Small intestine (tissue), 7 donors: Measurements from ENCODE around the gene MAZ. TPM values are rescaled to one million over a fixed set of nuclear protein-coding genes. Genes with fewer than 3 reads are reported as not detected.
"Not testable (repeated sequence)": the region's sequence is repeated elsewhere in the genome, so short reads cannot be mapped to it uniquely, and the experiment has no call there.

Experiments used
- DNase-seq, 2 donors: peaks; one replicate each; pipeline versions ENCODE4 v3.0.0 to v3.0.0-alpha.2; 2013
- FAIRE-seq: peaks from 2 replicates; lab custom pipeline; 2012; peaks lifted over from hg19 to GRCh38; lab: Jason Lieb, UNC
- H3K27ac ChIP-seq, 3 donors: one replicate each; pipeline ENCODE4 v1.5.1; 2013; ENCODE audit warnings: low read length in 2 of 3, mild to moderate bottlenecking in 2 of 3, control low read depth in 1 of 3, inconsistent platforms in 1 of 3, low read depth in 1 of 3, moderate library complexity in 1 of 3
- H3K27me3 ChIP-seq, 3 donors: one replicate each; pipeline ENCODE4 v1.6.1; 2013; ENCODE audit warnings: low read length in 3 of 3, inconsistent platforms in 1 of 3; ENCODE audit not compliant: control insufficient read depth in 3 of 3, insufficient read depth in 3 of 3
- H3K36me3 ChIP-seq, 3 donors: one replicate each; pipeline ENCODE4 v1.6.1; 2013; ENCODE audit warnings: low read length in 3 of 3, inconsistent platforms in 1 of 3, low read depth in 1 of 3, mild to moderate bottlenecking in 1 of 3, moderate library complexity in 1 of 3; ENCODE audit not compliant: control insufficient read depth in 3 of 3, insufficient read depth in 2 of 3
- H3K4me1 ChIP-seq, 3 donors: one replicate each; pipeline ENCODE4 v1.6.1; 2013; ENCODE audit warnings: low read length in 2 of 3, inconsistent platforms in 1 of 3, low read depth in 1 of 3, mild to moderate bottlenecking in 1 of 3, moderate library complexity in 1 of 3; ENCODE audit not compliant: control insufficient read depth in 3 of 3, insufficient read depth in 2 of 3
- H3K4me3 ChIP-seq, 3 donors: one replicate each; pipeline ENCODE4 v1.5.1; 2013; ENCODE audit warnings: low read length in 3 of 3, control low read depth in 1 of 3, inconsistent platforms in 1 of 3, low read depth in 1 of 3, mild to moderate bottlenecking in 1 of 3, moderate library complexity in 1 of 3
- H3K9me3 ChIP-seq, 2 donors: one replicate each; pipeline ENCODE4 v1.6.1; 2013; ENCODE audit warnings: low read depth in 1 of 2, low read length in 1 of 2; ENCODE audit not compliant: control insufficient read depth in 2 of 2, insufficient read depth in 1 of 2
- WGBS, 3 donors: extraction: QIAGEN DNeasy Blood & Tissue Kit; methylation state at CpG; one replicate each; pipeline ENCODE4 v1.1.7; 2013; 5-methylcytosine and 5-hydroxymethylcytosine counted together
- polyA plus RNA-seq, 4 donors: library from polyadenylated mRNA; stranded (reverse) in 3 of 4; unstranded in 1 of 4; fragments of 200-250 nt in 3 of 4; fragments of 120-200 nt in 1 of 4; gene quantifications; one replicate each; pipeline versions ENCODE4 v1.2.1 to v1.2.3, GENCODE V29; 2013
- donor health status: healthy with polysubstance abuse.
- donor health status: control.
- donor health status: control.
- donor health status: Bipolar disorder and iron deficiency.
- donor health status: healthy.

MAZ gene
- polyA plus RNA-seq, 4 donors: 91.9 to 269 (median 170) TPM

GRCh38 chr16:29775742-29776408 is 30.5 kb upstream of the MAZ start:
- Histone ChIP-seq H3K27ac (no peak overlapping the region), H3K4me1 (no peaks in the 10 kb centered on the region), H3K9me3 (no peaks in the 10 kb centered on the region), H3K27me3 (no peaks in the 10 kb centered on the region), H3K4me3 (no peak overlapping the region), H3K36me3 (peaks cover 0 to 8% (median 0%) of the 10 kb centered on the region in 3 donors)
- 53 to 72% (median 60%) methylated on average over 4 of the region's 4 CpGs for WGBS, 3 donors
- no peak for FAIRE-seq
- peak; percentile 39 to 69 for DNase-seq

GRCh38 chr16:29777576-29778350 is 28.6 kb upstream of the MAZ start, which contains the start of gene ZG16:
Gene ZG16 (plus strand): TSS chr16:29778256. CDS start chr16:29779267, 1,011 bp downstream.
- peak in 1 of 2 donors; percentile 59 for DNase-seq
- FAIRE-seq: no peak
- no peaks in the 10 kb centered on the region for H3K9me3 ChIP-seq
- no peak within 1 kb of the TSS for H3K27ac ChIP-seq
- H3K4me1 ChIP-seq: no peaks in the 10 kb centered on the region
- peaks cover 0 to 8% (median 0%) of the 10 kb centered on the region in 3 donors for H3K36me3 ChIP-seq
- 72 to 82% (median 77%) methylated on average over 10 of the region's 10 CpGs for WGBS, 3 donors
- H3K4me3 ChIP-seq: no peak within 1 kb of the TSS
- H3K27me3 ChIP-seq: no peaks in the 10 kb centered on the region

DNA sequence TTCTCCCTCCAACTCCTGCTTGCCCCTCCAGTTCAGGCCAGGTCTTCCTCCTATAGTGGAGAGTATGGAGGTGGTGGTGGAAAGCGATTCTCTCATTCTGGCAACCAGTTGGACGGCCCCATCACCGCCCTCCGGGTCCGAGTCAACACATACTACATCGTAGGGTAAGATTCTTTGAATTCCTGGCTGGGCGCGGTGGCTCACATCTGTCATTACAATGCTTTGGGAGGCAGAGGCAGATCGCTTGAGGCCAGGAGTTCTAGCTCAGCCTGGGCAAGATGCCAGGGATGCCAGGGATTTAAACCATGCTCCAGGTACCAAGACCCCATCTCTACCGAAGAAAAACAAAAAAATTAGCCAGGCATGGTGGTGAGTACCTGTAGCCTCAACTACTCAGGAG is 26.9 kb upstream of the MAZ start:
- peaks cover 0 to 7% of the 10 kb centered on the region in 2 donors for H3K9me3 ChIP-seq
- H3K4me3 ChIP-seq: peak overlapping the region in 1 of 3 donors; percentile 8
- DNase-seq (no peak), FAIRE-seq (no peak)
- WGBS, 3 donors: 77 to 79% (median 77%) methylated on average over 10 of the region's 10 CpGs
- peaks cover 0 to 8% (median 0%) of the 10 kb centered on the region in 3 donors for H3K36me3 ChIP-seq
- H3K27ac ChIP-seq: no peak overlapping the region
- no peaks in the 10 kb centered on the region for H3K27me3 ChIP-seq
- H3K4me1 ChIP-seq: no peaks in the 10 kb centered on the region

- 71 to 77% (median 75%) methylated on average over 13 of the region's 13 CpGs for WGBS, 3 donors
- H3K4me3 ChIP-seq, FAIRE-seq, H3K27ac ChIP-seq, H3K27me3 ChIP-seq, H3K4me1 ChIP-seq, H3K9me3 ChIP-seq, H3K36me3 ChIP-seq: not testable (repeated sequence)
- DNase-seq: peak in 1 of 2 donors; percentile 41
These were observed 23.0 kb upstream of the MAZ start for GRCh38 chr16:29783094-29783953.

DNA sequence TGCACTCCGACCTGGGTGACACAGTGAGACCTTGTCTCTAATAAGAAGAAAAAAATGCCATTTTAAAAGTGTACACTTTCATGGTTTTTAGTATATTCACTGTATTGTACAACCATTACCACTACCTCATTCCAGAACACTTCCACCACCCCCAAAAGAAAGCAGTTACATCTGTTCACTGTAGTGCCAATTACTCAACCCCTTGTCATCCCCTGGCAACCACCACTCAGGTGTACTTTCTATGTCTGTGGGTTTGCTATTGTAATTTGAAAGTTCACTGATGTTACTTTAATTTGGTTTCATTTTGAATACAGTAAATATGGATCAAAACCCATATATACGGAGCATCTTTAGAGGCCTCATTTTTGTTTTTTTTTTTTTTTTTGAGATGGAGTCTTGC is 22.2 kb upstream of the MAZ start:
- FAIRE-seq: no peak
- DNase-seq: no peak
- Histone ChIP-seq H3K9me3 (peaks cover 0 to 7% of the 10 kb centered on the region in 2 donors), H3K27ac (no peak overlapping the region), H3K27me3 (no peaks in the 10 kb centered on the region), H3K4me1 (no peaks in the 10 kb centered on the region), H3K4me3 (no peak overlapping the region), H3K36me3 (peaks cover 0 to 6% (median 0%) of the 10 kb centered on the region in 3 donors)
- 89 to 94% (median 91%) methylated on average over 2 of the region's 2 CpGs for WGBS, 3 donors

DNA sequence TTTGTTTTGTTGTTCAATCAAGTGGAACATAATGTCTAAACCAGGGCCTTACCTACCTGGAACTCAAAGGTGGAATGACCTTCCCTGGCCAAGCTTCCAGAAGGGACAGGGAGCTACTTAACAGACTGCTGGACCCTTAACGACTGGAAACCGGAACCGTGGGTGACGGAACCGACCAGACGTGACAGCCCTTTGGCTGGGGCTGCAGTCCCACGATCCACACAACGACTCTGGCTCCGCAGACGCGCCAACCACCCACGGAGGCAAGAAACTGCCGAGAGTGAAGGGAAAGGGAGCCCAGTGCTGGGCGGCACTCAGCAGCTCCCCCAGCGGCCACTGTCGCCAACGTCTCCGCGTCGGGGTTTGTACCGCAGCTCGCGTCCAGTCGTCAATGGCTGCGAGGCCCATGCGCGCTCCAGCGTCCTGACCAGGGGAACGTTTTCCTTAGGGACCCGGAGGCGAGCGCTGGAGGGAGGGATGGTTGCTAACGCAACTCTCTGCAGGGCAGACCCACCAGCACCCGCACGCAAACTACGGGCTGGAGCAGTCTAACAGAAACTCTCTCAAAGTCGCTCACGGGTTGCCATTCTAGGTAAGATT is 21.3 kb upstream of the MAZ start:
- DNase-seq (peak in 1 of 2 donors; percentile 76), FAIRE-seq (no peak)
- no peak overlapping the region for H3K4me3 ChIP-seq
- H3K4me1 ChIP-seq: peaks cover 0 to 4% (median 0%) of the 10 kb centered on the region in 3 donors
- H3K36me3 ChIP-seq: peaks cover 0 to 3% (median 0%) of the 10 kb centered on the region in 3 donors
- H3K27me3 ChIP-seq: no peaks in the 10 kb centered on the region
- WGBS, 3 donors: 17 to 66% (median 58%) methylated on average over 38 of the region's 38 CpGs
- H3K9me3 ChIP-seq: peaks cover 0 to 7% of the 10 kb centered on the region in 2 donors
- peak overlapping the region in 1 of 3 donors; percentile 40 for H3K27ac ChIP-seq

- not testable (repeated sequence) for H3K4me1 ChIP-seq, FAIRE-seq, H3K27ac ChIP-seq, H3K4me3 ChIP-seq, H3K36me3 ChIP-seq, H3K9me3 ChIP-seq, DNase-seq, H3K27me3 ChIP-seq
- 84 to 89% (median 87%) methylated on average over 4 of the region's 4 CpGs for WGBS, 3 donors
These were observed 19.2 kb upstream of the MAZ start for GRCh38 chr16:29787155-29787554.
